Measurements from ENCODE around the gene LCOR.
"Not testable (repeated sequence)": the region's sequence is repeated elsewhere in the genome, so short reads cannot be mapped to it uniquely, and the experiment has no call there.

The LCOR gene

DNA sequence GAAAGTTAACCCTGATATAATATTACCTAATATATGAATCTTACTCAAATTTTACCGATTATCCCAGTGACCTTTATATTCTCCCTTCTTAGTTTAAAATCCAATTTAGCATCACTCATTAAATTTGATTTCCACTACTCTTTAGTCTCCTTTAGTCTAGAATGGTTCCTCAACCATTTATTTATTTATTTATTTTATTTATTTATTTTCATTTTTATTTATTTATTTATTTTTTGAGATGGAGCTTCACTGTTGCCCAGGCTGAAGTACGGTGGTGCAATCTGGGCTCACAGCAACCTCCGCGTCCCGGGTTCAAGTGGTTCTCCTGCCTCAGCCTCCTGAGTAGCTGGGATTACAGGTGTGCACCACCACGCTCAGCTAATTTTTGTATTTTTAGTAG lies 92.8 kb downstream of the LCOR start:
- DNase-seq (ENCODE audit: low read depth in 4 of 4, low spot score in 1 of 4) = no peak

DNA sequence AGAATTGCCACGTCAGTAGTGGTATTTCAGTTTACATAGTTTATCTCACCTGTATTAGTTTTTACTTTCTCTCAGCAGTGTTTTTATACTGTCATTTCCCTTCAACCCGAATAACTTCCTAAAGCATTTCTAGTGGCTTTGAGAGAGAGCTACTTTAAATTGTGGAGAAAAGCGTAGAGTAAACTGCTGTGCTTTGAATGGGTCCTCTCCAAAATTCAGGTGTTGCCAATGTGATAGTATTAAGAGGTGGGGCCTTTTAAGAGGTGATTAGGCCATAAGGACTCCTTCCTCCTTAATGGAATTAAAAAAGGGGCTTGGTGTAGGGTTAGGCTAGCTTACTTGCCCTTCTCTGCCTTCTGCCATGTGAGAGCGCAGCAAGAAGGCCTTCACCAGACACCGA lies 98.4 kb downstream of the LCOR start:
- no peak for DNase-seq (ENCODE audit: low read depth in 4 of 4, low spot score in 1 of 4)

DNA sequence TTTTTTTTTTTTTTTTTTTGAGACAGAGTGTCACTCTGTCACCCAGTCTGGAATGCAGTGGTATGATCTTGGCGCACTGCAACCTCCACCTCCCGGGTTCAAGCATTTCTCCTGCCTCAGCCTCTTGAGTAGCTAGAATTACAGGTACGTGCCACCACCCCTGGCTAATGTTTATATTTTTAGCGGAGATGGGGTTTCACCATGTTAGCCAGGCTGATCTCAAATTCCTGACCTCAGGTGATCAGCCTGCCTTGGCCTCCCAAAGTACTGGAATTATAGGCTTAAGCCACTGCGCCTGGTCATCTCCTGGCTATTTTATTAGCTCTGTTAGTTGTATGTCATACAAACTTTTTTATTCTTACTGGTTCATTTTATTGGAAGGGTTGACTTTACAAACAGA lies 103.0 kb downstream of the LCOR start:
- no peak for DNase-seq (ENCODE audit: low read depth in 4 of 4, low spot score in 1 of 4)

DNA sequence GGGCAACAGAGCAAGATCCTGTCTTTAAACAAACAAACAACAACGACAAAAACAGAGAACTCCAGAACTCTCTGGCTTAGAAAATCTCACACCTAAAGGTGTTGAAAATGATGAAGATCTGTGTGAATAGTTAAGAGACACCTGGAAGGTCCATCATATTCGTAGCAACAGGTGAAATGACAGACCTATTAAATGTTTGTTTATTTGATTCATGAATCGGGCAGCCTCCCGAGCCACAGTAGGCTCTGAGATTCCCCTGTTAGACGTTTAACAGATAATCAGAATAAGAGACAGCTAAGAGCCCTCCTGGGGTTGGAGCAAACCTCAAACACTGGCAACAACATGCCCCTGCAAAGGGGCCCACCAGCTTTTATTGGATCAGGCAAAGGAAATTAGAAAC lies 103.7 kb downstream of the LCOR start:
- DNase-seq (ENCODE audit: low read depth in 4 of 4, low spot score in 1 of 4) = no peak

DNA sequence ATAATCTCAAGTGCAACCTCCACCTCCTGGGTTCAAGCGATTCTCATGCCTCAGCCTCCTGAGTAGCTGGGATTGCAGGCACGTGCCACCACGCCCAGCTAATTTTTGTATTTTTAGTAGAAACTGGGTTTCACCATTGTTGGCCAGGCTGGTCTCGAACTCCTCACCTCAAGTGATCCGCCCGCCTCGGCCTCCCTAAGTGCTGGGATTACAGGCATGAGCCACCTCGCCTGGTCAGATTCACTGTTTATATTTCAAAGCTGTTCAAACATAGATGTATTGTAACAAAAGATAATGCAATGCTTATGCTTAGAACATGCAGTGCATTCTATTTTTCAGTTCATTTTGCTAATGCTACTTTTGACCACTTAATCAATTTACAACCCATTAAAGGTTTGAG lies 111.1 kb downstream of the LCOR start:
- not testable (repeated sequence) for DNase-seq (ENCODE audit: low read depth in 4 of 4, low spot score in 1 of 4)

DNA sequence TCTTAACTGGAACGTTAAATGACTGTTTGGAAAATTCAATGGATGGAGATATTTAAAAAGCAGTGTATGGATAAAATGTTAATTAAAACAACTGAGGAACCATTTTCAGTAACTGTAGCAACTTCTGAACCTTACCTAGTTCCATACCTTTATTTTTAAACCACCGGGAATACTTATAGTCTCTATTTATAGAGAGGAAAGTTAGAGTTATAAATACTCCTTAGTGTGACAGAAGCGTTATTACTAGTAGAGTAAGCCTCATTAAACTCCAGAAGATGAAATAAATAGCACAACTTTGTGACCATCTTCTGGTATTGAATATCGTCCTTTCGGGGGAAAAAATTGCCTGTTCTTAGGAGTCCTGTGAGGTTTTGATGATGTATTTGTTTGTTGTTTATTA lies 114.9 kb downstream of the LCOR start:
- no peak for DNase-seq (ENCODE audit: low read depth in 4 of 4, low spot score in 1 of 4)

DNA sequence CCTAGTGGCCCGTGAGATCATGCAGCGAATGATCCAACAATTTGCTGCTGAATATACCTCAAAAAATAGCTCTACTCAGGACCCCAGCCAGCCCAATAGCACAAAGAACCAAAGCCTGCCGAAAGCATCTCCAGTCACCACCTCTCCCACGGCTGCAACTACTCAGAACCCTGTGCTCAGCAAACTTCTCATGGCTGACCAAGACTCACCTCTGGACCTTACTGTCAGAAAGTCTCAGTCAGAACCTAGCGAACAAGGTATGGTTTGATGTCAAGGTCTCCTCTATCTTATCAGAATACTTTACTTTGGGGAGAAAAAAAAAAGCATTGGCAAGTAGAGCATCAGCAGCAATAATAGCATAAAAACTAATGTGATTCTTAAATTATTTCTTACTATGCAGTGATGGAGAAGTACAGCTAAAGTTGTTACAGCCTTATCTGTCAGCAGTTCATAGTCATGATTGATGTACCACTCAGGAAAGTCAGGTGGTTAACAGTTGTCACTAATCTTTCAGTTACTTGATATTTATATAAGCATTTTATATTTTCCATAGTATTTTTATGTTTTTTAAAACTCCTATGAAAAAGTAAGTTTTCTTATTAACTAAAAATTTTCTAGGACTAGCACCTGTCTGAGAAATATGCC lies 117.1 kb downstream of the LCOR start:
- no peak for DNase-seq (ENCODE audit: low read depth in 4 of 4, low spot score in 1 of 4)

DNA sequence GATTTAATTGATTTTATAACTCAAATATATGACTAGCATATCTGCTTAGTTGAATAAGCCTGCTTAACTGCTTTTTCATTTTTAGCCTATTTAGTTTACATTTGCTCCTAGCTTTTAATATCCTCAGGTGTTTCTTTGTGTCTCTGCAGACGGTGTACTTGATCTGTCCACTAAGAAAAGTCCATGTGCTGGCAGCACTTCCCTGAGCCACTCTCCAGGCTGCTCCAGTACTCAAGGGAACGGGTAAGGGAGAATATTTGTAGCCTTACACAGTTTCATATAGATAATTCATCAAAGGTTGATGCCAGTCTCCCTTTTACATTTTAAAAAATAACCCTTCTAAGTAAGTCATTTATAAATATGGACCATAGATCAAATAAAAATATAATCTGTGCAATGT lies 119.9 kb downstream of the LCOR start:
- no peak for DNase-seq (ENCODE audit: low read depth in 4 of 4, low spot score in 1 of 4)

DNA sequence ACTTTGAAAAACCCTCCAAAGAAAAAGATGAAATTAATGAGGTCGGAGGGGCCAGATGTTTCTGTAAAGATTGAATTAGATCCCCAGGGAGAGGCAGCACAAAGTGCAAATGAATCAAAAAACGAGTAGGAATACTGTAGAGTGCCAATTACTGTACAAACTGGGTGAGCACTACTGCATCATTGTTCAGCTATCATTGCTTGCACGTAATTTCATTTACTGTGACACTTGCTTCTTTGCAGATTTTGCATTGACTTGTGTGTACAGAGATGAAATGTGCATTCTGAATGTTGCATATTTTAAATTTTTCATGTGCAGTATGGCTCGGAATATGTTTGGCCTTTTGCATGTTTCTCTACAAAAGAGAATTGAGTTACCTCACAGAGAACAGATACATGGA lies 123.7 kb downstream of the LCOR start:
- DNase-seq (ENCODE audit: low read depth in 4 of 4, low spot score in 1 of 4) = no peak

DNA sequence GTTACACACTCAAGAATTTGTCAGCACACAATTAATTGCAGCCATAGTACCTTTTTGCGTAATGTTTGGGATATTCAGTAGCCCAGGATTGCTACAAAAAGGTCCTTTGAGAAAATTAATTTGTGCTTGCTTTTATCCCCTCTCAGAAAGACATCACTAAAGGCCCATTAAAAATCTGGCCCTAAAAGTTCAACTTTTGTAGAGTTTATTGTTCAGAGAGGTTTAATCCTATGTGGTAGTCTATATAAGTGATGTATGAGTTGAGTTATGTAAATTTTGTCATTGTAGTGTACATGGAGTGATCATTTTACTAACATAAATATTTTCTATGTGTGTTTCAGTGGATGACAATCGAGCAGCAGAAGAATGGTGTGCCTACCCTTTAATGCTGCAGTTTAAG lies 126.0 kb downstream of the LCOR start:
- DNase-seq (ENCODE audit: low read depth in 4 of 4, low spot score in 1 of 4) = no peak

DNA sequence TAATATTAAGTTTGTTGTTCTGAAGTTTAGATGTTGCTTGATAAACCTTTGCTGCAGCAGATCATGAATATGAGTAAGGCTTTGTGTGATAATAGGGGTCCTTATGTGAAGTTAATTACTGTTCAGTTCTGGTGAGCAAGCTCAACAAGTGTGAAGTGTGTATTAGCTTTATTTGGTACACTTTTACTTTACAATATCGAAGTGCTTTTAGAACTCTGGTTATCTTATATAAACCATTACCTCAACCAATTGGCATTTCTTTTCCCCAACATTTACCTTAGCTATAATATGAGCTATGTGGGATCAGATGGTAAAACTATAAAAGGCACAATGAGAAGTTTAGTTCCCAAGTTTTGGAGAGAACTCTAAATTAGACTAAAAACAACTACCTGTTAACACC lies 127.6 kb downstream of the LCOR start:
- DNase-seq (ENCODE audit: low read depth in 4 of 4, low spot score in 1 of 4) = no peak

DNA sequence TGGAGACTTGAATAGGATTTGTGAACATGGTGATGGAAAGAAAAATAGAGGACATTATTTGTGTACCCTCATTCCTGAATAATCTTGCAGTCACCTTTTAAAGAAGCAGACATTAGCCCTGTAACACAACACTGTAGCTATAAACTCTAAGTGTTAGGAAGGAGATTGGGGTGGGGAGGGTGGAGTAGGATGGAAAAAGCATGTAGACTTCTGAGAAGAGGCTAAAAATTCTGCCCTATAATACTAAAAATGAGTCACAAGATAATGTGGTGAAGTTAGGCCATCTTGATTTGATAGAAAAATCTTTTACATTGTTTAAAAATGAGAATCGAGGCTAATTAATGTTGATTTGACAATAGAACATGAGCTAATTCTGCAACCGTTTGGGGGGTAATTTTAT lies 128.8 kb downstream of the LCOR start:
- no peak for DNase-seq (ENCODE audit: low read depth in 4 of 4, low spot score in 1 of 4)

DNA sequence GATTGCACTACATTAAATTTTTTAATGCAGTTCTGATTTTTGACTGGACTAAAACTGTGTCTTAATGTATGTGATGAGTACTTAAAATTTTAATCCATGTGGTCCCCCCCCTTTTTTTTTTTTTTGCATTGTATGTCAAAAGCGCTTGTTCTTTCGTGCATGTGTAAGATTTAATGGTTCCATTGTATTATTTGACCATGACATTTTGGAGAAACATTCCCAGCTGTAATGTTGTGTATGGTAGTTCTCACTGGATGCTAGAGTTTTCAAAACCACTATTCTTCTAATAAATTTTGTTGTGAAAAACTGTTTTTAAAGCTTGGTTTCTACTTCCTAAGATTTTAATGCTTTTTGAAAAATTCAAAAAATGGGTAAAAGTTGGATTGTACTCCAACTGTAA lies 132.0 kb downstream of the LCOR start:
- DNase-seq (ENCODE audit: low read depth in 4 of 4, low spot score in 1 of 4) = no peak

DNA sequence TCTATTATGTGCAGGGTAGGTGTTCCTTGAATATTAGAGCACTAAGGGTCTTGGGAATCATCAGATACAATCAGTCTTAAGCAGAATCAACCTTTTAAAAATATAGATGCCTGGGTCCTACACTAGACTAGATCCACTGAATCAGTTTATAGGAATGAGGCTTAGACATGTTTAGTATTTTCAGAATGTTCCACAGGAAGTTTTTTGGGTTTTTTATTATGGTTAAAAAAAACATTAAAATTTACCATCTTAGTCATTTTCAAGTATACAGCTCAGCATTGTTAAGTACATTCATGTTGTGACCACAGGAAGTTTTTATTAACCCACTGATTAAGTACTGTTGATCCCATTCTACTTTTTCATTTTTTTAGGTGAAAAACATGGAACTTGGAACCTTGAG lies 135.7 kb downstream of the LCOR start:
- no peak for DNase-seq (ENCODE audit: low read depth in 4 of 4, low spot score in 1 of 4)

DNA sequence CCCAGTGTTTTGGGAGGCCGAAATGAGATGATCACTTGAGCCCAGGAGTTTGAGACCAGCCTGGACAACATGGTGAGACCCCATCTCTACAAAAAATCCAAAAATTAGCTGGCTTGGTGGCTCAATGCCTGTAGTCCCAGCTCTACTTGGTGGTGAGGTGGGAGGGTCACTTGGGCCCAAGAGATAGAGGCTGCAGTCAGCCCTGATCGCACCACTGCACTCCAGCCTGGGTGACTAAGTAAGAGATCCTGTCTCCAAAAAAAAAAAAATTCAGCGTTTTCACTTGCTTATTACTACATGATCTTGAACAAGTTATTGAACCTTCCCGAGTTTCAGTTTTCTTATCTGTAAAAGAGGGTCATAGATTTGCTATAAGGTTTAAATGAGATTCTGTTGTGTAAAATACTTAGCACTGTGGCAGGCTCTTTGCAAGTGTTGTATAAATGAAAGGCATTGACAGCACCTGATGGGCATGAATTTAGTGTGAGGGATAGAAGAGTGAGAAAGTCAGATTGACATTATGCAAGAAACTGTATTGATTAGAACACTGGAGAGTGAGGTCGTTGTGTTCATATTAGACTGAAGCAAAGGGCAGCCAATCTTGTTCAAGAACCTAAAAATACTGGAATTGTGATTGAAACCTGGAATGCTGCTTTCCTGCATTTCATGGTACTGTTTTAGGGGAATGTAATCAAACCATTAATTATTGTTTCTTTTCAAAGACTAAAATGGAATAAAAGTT lies 136.8 kb downstream of the LCOR start:
- DNase-seq (ENCODE audit: low read depth in 4 of 4, low spot score in 1 of 4) = no peak

DNA sequence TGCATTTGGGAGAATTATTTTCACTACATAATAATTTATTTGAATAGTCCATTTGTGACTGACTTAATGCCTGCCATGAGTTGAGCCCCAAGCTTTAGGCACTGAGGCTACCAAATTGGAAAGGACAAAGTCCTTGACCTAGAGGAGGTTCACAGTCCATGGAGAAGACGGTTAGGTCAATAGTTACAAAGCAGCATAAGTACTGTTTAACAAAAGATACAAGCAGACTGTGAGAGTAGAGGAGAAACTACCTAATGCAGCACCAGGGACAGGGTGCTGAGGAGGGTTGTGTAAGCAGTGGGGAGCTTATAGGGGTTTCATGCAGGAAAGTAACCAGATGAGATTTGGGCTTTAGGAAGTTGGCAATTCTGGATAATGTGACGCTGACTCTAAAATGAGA lies 139.2 kb downstream of the LCOR start:
- no peak for DNase-seq (ENCODE audit: low read depth in 4 of 4, low spot score in 1 of 4)

DNA sequence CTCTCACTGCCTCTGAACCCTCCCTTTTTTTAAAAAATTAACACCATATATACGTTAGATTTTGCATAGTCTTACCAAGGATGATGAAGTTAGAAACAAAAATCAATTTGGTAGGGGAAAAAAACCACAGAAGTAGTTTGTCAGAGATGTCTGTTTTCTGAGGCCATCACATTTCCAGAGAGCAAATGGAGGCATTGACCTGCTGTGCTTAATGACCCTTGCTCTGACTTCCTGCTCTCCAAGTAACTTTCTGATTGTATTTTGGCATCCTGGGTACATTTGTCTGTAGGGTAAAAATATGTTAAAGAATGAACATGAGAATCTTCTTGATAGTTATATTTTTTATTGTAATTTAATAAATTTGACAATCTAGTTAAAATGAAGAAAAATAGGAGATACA lies 140.2 kb downstream of the LCOR start:
- no peak for DNase-seq (ENCODE audit: low read depth in 4 of 4, low spot score in 1 of 4)

DNA sequence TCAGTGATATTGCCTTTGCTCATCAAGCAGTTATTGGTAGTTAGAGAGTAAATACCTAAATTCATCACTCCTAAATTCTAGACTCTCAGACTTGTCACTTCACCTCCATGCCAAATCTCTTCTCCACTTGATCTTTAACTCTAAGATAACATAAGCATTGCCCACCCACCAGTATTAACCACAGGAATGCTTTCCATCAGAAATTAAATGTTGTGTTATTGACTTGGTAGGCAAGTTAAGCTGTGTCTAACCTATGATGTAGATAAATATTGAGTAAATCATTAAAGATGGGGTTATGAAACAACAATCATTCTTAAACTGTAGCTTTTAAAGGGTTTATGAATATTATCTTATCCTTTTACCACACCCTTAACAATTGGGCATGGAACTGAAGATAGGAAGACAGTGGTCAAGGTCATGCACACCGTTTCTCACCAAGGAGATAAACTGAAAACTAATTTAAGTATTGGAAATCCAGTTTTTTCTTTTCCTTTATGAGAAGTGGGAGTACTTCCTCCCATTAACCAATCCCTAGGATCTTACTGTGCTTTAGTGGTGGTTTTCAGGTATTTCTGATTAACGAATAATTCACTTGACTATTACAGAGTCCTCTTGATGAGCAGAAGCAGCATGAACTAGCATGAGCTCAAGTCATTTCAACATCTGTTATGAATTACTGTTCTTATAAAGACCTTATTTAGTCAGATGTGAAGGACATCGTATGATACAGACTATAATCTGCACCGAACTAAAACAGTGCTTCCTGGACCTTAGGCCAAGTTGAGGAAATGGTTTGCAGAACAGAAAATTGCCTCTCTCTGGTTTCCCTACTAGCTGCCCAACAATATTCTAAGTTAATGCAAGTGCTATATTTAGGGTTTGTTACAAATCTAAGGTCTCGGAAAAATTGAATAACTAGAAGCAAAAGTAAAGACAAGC lies 142.0 kb downstream of the LCOR start:
- DNase-seq (ENCODE audit: low read depth in 4 of 4, low spot score in 1 of 4) = no peak

DNA sequence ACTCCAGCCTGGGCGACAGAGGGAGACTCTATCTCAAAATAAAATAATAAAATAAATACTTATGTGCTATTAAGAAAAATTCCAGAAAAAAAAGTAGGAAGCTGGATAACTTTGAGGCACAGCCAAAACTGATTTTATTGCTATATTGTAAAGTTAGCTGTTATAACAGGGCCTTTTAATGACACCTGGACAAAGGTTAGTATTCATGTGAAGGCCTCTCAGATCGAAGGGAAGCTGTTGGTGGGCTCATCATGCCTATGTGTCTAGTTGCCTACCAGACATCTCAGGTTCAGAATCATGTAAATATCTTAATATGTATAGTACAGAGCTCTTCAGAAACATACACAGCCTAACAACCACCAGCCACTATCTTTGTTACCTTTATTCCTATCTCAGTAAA lies 143.0 kb downstream of the LCOR start:
- no peak for DNase-seq (ENCODE audit: low read depth in 4 of 4, low spot score in 1 of 4)

DNA sequence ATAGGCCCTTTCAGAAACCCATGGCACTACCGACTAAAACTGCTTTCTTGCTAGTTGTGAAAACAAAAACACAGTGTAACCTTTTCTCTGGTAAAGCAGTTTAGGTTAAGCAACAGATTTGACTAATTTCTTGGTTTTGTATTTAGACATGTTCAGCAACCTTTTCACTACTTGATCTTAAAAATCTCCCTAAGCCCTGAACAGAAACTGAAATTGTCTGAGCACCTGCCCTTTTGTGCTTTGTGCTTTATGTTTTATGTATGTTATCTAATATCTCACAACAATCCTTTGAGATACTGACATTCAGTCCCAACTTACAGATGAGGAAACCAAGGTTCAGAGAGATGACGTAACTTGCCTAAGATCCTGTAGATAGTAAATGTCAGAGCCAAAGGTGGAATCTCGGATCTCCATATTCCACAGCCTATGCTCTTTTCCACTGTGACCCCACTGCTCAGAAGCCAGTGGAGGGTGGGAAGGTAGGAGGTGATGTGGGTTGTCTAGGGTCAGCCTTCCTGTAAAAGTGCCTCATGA lies 146.6 kb downstream of the LCOR start:
- DNase-seq (ENCODE audit: low read depth in 4 of 4, low spot score in 1 of 4) = no peak

DNA sequence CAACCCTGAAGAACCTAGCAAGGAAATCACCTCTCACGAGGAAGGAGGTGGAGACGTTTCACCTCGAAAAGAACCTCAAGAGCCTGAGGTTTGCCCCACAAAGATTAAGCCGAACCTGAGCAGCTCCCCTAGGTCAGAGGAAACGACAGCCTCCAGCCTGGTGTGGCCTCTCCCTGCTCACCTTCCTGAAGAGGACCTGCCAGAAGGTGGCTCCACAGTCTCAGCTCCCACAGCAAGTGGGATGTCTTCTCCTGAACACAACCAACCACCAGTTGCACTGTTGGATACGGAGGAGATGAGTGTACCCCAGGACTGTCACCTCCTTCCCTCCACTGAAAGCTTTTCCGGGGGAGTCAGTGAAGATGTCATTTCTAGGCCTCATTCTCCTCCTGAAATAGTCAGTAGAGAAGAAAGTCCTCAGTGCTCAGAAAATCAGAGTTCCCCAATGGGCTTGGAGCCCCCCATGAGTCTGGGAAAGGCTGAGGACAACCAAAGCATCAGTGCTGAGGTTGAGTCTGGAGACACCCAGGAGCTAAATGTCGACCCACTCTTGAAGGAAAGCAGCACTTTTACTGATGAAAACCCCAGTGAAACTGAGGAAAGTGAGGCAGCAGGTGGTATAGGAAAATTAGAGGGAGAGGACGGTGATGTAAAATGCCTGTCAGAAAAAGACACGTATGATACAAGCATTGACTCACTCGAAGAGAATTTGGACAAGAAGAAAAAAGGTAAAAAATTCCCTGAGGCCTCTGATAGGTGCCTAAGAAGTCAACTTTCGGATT lies 150.2 kb downstream of the LCOR start:
- no peak for DNase-seq (ENCODE audit: low read depth in 4 of 4, low spot score in 1 of 4)
